SK-N-SH (cell line): Measurements from ENCODE around the gene SETD3. TPM values are rescaled to one million over a fixed set of nuclear protein-coding genes. Genes with fewer than 3 reads are reported as not detected.

Source experiments
- CTCF ChIA-PET: fragments of 300-600, 350-600 bp; formaldehyde crosslinking; extraction: SDS; loops from one replicate; lab custom pipeline; 2021; lab: Yijun Ruan, JAX
- POLR2A ChIA-PET: fragments of 350-600 bp; sonication (Branson Sonifier 250); formaldehyde crosslinking; extraction: SDS; loops from one replicate; lab custom pipeline; 2020; ENCODE audit warnings: antibody characterized with exemption, inconsistent platforms; lab: Yijun Ruan, JAX
- DNase-seq: peaks from one replicate; pipeline ENCODE4 v3.0.0; 2012
- H2AFZ ChIP-seq: fragments of 200-600 bp; sonication (generic); 2 replicates; pipeline ENCODE4 v1.8.1; 2016; ENCODE audit warnings: antibody characterized with exemption, mild to moderate bottlenecking, low read depth
- H3F3A ChIP-seq: fragments of 200-600 bp; sonication (generic); replicated peaks from 2 replicates; pipeline ENCODE3; 2016; ENCODE audit warnings: antibody characterized with exemption, mild to moderate bottlenecking; ENCODE audit not compliant: insufficient read depth
- H3K27ac ChIP-seq, 2 experiments: fragments of 200-500 bp in 1 of 2; fragments of 200-600 bp in 1 of 2; sonication (Bioruptor generic) in 1 of 2; sonication (generic), shearing (Covaris generic) in 1 of 2; 2 replicates each; pipeline versions ENCODE4 v1.5.1 to v1.6.1; 2014 to 2016; ENCODE audit warnings: low read depth in 2 of 2, inconsistent platforms in 1 of 2, low read length in 1 of 2, mild to moderate bottlenecking in 1 of 2, mixed read lengths in 1 of 2
- H3K27me3 ChIP-seq: fragments of 200-600 bp; sonication (generic), shearing (Covaris generic); 2 replicates; pipeline ENCODE4 v1.6.1; 2016; ENCODE audit warnings: mixed run types; ENCODE audit not compliant: insufficient read depth
- H3K36me3 ChIP-seq, 2 experiments: fragments of 200-500 bp in 1 of 2; fragments of 200-600 bp in 1 of 2; sonication (Bioruptor generic) in 1 of 2; sonication (generic) in 1 of 2; replicated peaks in 1 of 2; 2 replicates each; pipeline versions ENCODE3 to v1.5.1; 2014 to 2016; ENCODE audit warnings: low read length in 1 of 2, mild to moderate bottlenecking in 1 of 2; ENCODE audit not compliant: insufficient read depth in 2 of 2, control insufficient read depth in 1 of 2
- H3K4me1 ChIP-seq, 2 experiments: fragments of 200-500 bp in 1 of 2; fragments of 200-600 bp in 1 of 2; sonication (Bioruptor generic) in 1 of 2; sonication (generic), shearing (Covaris generic) in 1 of 2; 2 replicates each; pipeline versions ENCODE4 v1.5.1 to v1.6.1; 2014 to 2016; ENCODE audit warnings: low read depth in 1 of 2, low read length in 1 of 2, mixed run types in 1 of 2; ENCODE audit not compliant: insufficient read depth in 2 of 2, control insufficient read depth in 1 of 2
- H3K4me2 ChIP-seq: fragments of 200-600 bp; sonication (generic), shearing (Covaris generic); 2 replicates; pipeline ENCODE4 v1.6.1; 2017; ENCODE audit warnings: mixed run types
- H3K4me3 ChIP-seq, 2 experiments: fragments of 200-500 bp in 1 of 2; fragments of 200-600 bp in 1 of 2; sonication (Bioruptor generic) in 1 of 2; sonication (generic), shearing (Covaris generic) in 1 of 2; 2 replicates each; pipeline versions ENCODE4 v1.5.1 to v1.8.1; 2014 to 2016; ENCODE audit warnings: low read depth in 2 of 2, inconsistent platforms in 1 of 2, low read length in 1 of 2, mild to moderate bottlenecking in 1 of 2, mixed read lengths in 1 of 2, moderate library complexity in 1 of 2
- H3K79me2 ChIP-seq: fragments of 200-600 bp; sonication (generic); 2 replicates; pipeline ENCODE4 v1.8.1; 2017; ENCODE audit warnings: mild to moderate bottlenecking; ENCODE audit not compliant: insufficient read depth
- H3K9ac ChIP-seq: fragments of 200-600 bp; sonication (generic); 2 replicates; pipeline ENCODE4 v1.6.1; 2017; ENCODE audit warnings: mixed run types
- H3K9me2 ChIP-seq: fragments of 200-600 bp; sonication (generic); 2 replicates; pipeline ENCODE4 v1.6.1; 2017; ENCODE audit warnings: mixed run types
- H3K9me3 ChIP-seq: fragments of 200-600 bp; sonication (generic); 2 replicates; pipeline ENCODE4 v1.6.1; 2017; ENCODE audit warnings: mixed run types, mild to moderate bottlenecking, moderate library complexity
- H4K20me1 ChIP-seq: fragments of 200-600 bp; sonication (generic); 2 replicates; pipeline ENCODE4 v1.6.1; 2017; ENCODE audit warnings: mild to moderate bottlenecking, mixed run types; ENCODE audit not compliant: insufficient read depth
- CHD2 ChIP-seq: fragments of 150-350 bp; IDR thresholded peaks from 2 replicates; pipeline ENCODE4 v1.6.1; 2018; ENCODE audit warnings: low read length; ENCODE audit not compliant: partially characterized antibody
- CTCF ChIP-seq: fragments of 200-600 bp; sonication (generic); IDR thresholded peaks from 2 replicates; pipeline ENCODE4 v1.6.1; 2017; ENCODE audit warnings: antibody characterized with exemption, mild to moderate bottlenecking, moderate library complexity
- ELF1 ChIP-seq: IDR thresholded peaks from 2 replicates; pipeline ENCODE4 v1.4.0; 2012
- FOSL2 ChIP-seq: IDR thresholded peaks from 2 replicates; pipeline ENCODE4 v1.4.0; 2012; ENCODE audit warnings: low read depth, mild to moderate bottlenecking, moderate library complexity, borderline replicate concordance
- FOXM1 ChIP-seq: IDR thresholded peaks from 2 replicates; pipeline ENCODE4 v1.4.0; 2012; ENCODE audit warnings: low read depth, mild to moderate bottlenecking
- GATA2 ChIP-seq: sonication (generic); formaldehyde crosslinking; IDR thresholded peaks from 2 replicates; pipeline ENCODE4 v1.5.0; 2020; ENCODE audit warnings: mild to moderate bottlenecking, missing genetic modification reagents
- IRF3 ChIP-seq: fragments of 150-350 bp; IDR thresholded peaks from 2 replicates; pipeline ENCODE4 v1.6.1; 2016; ENCODE audit warnings: mild to moderate bottlenecking, low read depth, low read length
- POLR2AphosphoS5 ChIP-seq: IDR thresholded peaks from 2 replicates; pipeline ENCODE4 v1.6.1; 2012; ENCODE audit warnings: low read depth, low read length
- SMC3 ChIP-seq: IDR thresholded peaks from 2 replicates; pipeline ENCODE4 v1.6.1; 2012; ENCODE audit warnings: low read depth, low read length, improper control_type of control experiment
- TCF12 ChIP-seq: IDR thresholded peaks from 2 replicates; pipeline ENCODE4 v1.4.0; 2012
- TEAD4 ChIP-seq: IDR thresholded peaks from 2 replicates; pipeline ENCODE4 v1.4.0; 2012; ENCODE audit warnings: mild to moderate bottlenecking, borderline replicate concordance; ENCODE audit not compliant: insufficient read depth
- WGBS: methylation state at CpG from one replicate; pipeline ENCODE4 v1.1.6; 2017; ENCODE audit warnings: low lambda C conversion rate; 5-methylcytosine and 5-hydroxymethylcytosine counted together
- polyA plus RNA-seq, 3 experiments: library from polyadenylated mRNA; depleted of rRNA; stranded (reverse); fragments of >200 nt; gene quantifications; 2 replicates each; pipeline ENCODE4 v1.2.3, GENCODE V29; 2012
- TF ChIP-seq, protein P1 (sequence below): IDR thresholded peaks from 2 replicates; pipeline ENCODE4 v1.4.0; 2012; ENCODE audit warnings: low read depth, borderline replicate concordance

Gene SETD3
- polyA plus RNA-seq, 1 of the 3 experiments (the other 2 are of a cell fraction): 19.1 TPM

- Histone ChIP-seq H3K9me2 (no peaks in the 10 kb centered on the region), H3K9ac (no peak overlapping the region)
- CTCF ChIA-PET: interaction anchor here (1.0 to 3.2 kb wide), 2 partner anchors 11 to 14 kb away, joined by 3 to 10 read pairs; no protein-coding TSS in a partner anchor
Observed at GRCh38 chr14:99378782-99379214, 101.9 kb downstream of the SETD3 start.

More at GRCh38 chr14:99378782-99379214, 101.9 kb downstream of the SETD3 start:
- H3K4me1 ChIP-seq: no peaks in the 10 kb centered on the region
- no peaks in the 10 kb centered on the region for H3K9me3 ChIP-seq
- H3K27ac ChIP-seq: no peak overlapping the region
- no peak overlapping the region for H3K4me3 ChIP-seq
- WGBS: 13% methylated on average over 9 of the region's 9 CpGs
- no peak for DNase-seq
- H3K79me2 ChIP-seq: no peaks in the 10 kb centered on the region
- no peak overlapping the region for H2AFZ ChIP-seq
- peaks cover 11% of the 10 kb centered on the region for H3K27me3 ChIP-seq
- H3K36me3 ChIP-seq: no peaks in the 10 kb centered on the region
- peaks cover 3% of the 10 kb centered on the region for H3F3A ChIP-seq
- H3K4me2 ChIP-seq: no peak overlapping the region
- no peaks in the 10 kb centered on the region for H4K20me1 ChIP-seq
- POLR2A ChIA-PET: no interaction called here
- TF ChIP-seq FOSL2 (no peak), POLR2AphosphoS5 (no peak), CHD2 (no peak), TCF12 (no peak), FOXM1 (no peak), IRF3 (no peak), SMC3 (no peak), ELF1 (no peak), TEAD4 (no peak), GATA2 (CRISPR knock-in tag) (no peak), CTCF (no peak)
- TF ChIP-seq, protein P1, sequence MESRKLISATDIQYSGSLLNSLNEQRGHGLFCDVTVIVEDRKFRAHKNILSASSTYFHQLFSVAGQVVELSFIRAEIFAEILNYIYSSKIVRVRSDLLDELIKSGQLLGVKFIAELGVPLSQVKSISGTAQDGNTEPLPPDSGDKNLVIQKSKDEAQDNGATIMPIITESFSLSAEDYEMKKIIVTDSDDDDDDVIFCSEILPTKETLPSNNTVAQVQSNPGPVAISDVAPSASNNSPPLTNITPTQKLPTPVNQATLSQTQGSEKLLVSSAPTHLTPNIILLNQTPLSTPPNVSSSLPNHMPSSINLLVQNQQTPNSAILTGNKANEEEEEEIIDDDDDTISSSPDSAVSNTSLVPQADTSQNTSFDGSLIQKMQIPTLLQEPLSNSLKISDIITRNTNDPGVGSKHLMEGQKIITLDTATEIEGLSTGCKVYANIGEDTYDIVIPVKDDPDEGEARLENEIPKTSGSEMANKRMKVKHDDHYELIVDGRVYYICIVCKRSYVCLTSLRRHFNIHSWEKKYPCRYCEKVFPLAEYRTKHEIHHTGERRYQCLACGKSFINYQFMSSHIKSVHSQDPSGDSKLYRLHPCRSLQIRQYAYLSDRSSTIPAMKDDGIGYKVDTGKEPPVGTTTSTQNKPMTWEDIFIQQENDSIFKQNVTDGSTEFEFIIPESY: no peak
